Sigmoid colon (tissue), 4 donors: ENCODE results near the gene FCAMR.

ENCODE experiments used
- CTCF ChIP-seq, 4 experiments: fragments of 450-650 bp in 3 of 4; fragments of 200-600 bp in 1 of 4; IDR thresholded peaks; one replicate each; pipeline ENCODE4 v1.5.1; 2016 to 2019; ENCODE audit warnings: antibody characterized with exemption in 4 of 4, mild to moderate bottlenecking in 3 of 4, moderate library complexity in 2 of 4
- EP300 ChIP-seq, 4 donors: sonication (generic); formaldehyde crosslinking; IDR thresholded peaks; one replicate each; pipeline ENCODE4 v1.6.1; 2017; ENCODE audit warnings: antibody characterized with exemption in 4 of 4
- POLR2A ChIP-seq, 2 donors: fragments of 450-650 bp; IDR thresholded peaks; one replicate each; pipeline ENCODE4 v1.6.1; 2016; ENCODE audit warnings: antibody characterized with exemption in 2 of 2, mild to moderate bottlenecking in 2 of 2, moderate library complexity in 2 of 2

GRCh38 chr1:206921772-206922265, 48.4 kb downstream of the FCAMR start, which contains the start of gene FCMR:
- TF ChIP-seq CTCF (IDR thresholded peaks at IDR 0.05) (no peak), POLR2A (IDR thresholded peaks at IDR 0.05) (no peak), EP300 (IDR thresholded peaks at IDR 0.05) (peak in 1 of 4 donors; percentile 33)
